T-helper 1 cell treated with Interleukin-12 subunit alpha and Interleukin-12 subunit beta and Interleukin-4 antibody, amounts not matched to agents 30 ng/mL and 1 ng/mL, for 36 hours (primary cell): ENCODE data around the gene FRAS1. TPM values are rescaled to one million over a fixed set of nuclear protein-coding genes. Genes with fewer than 3 reads are reported as not detected.

Experiments
- intact Hi-C: fragments of 100-400 bp; cut with micrococcal nuclease; formaldehyde crosslinking; loops from one replicate; pipeline ENCODE4 v1.15.1; 2024
- total RNA-seq: library from RNA; stranded (reverse); gene quantifications from 2 replicates; pipeline ENCODE4 v1.2.3, GENCODE V29; 2022

FRAS1 gene
- total RNA-seq, 1 donor from 2014 or later: not detected

DNA sequence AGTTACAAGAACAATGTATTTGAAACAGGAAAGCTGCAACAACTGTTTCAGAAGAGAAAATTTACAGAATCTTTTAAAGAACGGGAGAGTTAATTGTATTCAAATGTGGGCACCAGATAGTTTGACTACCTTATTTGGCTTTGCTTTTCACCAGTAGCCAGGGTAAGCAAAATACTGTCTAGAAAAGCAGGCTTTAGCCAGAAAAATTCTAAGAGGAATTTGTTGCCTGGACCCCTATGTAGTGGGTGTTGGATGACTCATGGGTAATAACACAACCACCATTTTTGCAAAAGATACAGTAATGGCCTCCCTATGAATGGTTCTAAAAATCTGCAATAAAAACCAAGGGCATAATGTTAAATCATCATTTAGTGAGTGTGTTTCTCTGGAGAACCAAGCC is 261.0 kb downstream of the FRAS1 start:
- intact Hi-C loops: no loop called here

DNA sequence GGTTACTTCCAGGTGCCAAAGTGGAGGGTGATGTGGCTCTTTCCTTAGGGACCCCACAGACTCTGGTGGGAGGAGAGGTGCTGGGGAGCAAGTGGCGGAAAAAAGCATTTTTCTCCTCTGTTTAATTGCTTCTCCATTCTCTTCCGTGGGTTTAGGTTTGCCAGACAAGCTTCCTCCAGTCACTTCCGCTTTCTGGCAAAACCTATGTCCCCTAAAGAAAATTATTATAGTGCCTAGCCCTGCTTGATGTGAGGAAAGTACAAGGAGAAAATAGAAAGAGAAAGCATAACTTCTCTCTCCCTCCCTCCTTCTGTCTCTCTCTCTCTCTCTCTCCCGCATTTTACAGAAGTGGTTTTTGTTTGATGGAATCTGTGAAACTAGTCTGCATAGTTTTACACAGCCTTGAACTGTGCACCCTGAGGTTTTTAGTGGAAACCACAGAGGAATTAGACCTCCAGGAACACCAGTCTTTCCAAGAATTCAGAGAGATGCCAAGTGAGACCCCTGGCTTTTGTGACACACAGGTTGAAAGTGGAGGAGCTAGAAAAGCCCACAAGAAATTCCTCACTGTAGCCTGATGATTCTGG is 263.3 kb downstream of the FRAS1 start:
- intact Hi-C loops: loop anchor here (10.0 kb wide), 1 partner anchor 544 kb away; no protein-coding TSS in a partner anchor

DNA sequence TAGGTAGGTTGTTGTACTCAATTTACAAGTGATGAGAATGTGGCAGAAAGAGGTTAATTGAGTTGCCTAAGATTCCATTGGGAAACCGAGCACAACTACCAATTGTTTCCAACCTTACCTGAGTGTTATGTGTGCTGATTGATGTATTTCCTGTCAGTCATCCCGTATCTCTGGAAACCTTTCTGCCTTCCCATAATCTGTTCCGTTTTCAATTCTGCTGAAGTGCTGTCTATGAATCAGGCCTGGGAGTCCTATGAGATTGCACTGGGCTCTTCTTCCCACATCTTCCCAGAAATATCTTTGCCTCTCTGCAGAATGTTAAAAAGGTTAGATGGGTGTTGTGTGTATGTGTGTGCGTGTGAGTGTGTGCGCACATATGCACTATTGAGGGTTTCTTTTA is 264.9 kb downstream of the FRAS1 start:
- intact Hi-C loops: loop anchor here (10.0 kb wide), 1 partner anchor 543 kb away; no protein-coding TSS in a partner anchor

DNA sequence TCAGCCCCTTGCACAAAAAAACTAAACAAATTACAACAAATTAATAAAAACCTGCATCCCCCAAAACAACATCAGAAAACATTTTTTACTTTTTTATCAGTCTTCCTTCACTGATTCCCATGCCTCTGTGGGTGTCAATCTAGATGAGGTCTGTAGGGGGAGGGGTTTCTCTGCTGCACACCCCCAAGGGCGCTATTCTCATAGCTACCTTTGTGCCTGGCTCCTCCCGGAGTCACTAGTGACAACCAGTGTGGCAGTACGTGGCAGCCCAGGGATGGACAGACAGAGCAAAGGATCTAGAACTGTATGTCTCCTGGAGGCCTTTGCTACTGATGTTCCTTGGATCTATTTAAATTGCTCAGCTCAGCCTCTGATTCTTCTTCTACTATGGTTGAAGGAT is 266.3 kb downstream of the FRAS1 start:
- intact Hi-C loops: loop anchor here (10.0 kb wide), 1 partner anchor 541 kb away; no protein-coding TSS in a partner anchor

DNA sequence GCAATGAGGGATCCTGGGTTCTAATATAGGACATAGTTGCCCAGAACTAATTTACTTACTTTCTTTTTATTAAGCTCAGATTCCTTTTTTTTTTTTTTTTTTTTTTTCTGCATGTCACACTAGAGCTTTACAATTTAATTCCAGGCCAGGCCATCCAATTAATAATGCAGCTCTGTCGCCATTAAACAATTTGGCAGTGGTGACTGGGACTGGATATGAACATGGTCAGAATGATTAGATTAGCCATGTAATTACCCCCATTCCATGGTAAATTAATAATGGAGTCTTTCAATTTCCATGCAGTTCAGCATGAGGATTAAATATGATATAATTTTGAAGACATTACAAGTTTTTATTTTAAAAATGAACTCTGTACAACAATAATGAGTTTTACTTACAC is 267.5 kb downstream of the FRAS1 start:
- intact Hi-C loops: loop anchor here (10.0 kb wide), 1 partner anchor 540 kb away; no protein-coding TSS in a partner anchor

DNA sequence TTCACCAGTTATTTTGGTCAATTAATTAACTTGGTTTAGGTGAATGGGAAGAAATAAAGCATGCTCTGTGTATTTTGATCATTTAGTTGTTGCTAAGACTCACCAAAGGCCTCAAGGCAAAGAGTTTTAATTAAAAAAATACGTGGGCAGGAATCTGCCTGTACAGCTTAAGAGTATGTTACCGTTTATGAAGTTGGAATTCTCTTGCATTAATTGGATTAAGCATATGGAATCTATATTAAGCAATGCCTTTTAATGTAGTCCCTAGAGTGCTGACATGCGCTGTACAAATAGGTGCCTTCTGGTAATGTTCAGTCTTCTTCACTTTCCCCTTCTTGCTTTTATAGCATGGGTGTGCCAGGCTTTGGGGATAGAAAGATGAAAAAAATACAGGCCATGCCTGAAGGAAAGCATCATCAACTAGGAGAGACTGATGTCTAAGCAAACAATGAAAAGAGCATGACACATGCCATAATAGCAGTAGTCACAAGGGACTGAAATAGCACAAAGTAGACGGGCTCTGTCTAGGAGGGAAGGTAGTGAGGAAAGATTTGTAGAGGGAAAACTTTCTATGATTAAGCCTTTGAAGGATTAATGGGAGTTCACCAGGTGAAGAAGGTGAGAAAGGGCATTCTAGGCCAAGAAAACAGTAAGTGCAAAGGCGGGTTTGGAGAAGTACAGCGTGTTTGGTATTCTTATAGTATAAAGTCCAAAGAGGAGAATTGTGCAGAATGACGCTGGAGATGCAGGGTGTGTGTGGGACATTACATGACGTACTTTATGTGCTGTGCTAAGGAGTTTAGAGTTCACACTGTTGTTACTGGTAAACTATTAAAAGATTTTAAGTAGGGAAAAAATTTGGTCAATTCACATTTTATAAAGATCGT is 268.4 kb downstream of the FRAS1 start:
- intact Hi-C loops: loop anchor here (10.0 kb wide), 1 partner anchor 539 kb away; no protein-coding TSS in a partner anchor

DNA sequence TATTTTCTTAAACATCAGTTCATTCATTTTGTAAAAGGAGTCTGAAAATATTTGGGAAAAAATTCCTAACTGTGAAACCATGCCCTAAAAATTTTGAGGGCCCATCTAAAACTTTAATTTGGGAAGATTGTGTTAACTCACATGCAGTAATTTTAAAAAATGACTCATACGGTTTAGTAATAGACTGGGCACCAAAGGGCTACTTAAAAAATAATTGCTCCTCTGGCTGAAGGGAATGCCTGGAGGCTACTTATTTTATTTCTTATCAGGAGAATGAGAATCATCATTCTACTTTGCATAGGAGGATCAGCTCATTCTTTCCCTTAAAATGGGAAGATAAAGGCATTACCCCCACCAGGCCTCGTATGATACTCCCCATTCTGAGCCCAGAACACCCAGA is 271.5 kb downstream of the FRAS1 start:
- intact Hi-C loops: loop anchor here (10.0 kb wide), 1 partner anchor 536 kb away; no protein-coding TSS in a partner anchor

DNA sequence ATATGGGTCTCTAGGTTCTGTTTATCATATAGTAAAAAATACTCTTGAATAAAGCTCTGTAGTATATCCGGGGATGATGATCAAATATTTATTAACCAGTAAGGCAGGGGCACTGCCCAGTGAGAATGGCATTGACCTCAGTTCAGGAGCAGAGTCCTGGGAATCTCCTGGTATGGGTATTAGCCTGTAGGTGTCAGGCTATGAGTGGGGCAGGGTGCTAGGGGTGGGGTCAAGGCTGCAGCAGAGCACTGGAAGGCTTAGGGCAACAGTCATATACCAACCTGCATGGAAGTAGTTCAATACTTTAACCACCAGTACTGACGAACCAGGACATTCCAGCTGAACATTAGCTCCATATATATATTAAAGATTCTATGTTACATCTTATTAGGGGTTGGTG is 274.1 kb downstream of the FRAS1 start:
- intact Hi-C loops: no loop called here

DNA sequence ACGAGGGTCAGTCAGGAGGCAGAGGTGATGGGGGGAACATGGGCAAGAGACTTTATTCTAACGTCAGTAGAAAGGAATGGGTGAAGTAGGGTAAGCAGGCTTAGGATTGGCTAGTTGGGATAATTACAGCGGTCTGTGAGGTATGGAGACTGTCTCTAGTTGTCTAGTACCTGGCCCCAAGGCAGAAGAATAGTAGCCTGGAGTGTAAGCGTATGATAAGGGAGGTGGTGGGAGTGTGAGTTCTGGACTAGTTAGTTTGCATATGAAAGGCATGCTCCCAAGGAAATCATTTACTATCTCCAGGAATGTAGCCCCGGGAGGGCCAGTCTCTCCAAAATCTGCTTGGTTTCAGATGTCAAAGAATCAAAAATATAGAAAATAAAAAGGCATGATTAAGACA is 274.8 kb downstream of the FRAS1 start:
- intact Hi-C loops: no loop called here

DNA sequence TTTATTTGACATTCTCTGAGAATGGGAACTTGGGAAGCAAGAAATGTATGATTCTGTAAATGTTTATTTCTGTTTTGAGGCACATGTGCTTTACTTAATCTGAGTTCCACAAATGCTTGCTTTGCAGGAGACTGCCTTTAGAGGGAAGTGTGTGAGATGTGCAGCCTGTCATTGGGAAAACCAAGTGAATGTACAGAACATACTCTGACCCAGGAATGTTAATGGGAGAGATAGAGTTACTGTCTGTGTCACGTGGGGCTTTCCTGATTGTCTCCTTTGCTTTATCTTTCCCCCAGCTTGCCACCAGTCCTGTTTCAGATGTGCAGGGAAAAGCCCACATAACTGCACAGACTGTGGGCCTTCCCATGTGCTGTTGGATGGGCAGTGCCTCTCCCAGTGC is 275.9 kb downstream of the FRAS1 start:
- intact Hi-C loops: no loop called here

DNA sequence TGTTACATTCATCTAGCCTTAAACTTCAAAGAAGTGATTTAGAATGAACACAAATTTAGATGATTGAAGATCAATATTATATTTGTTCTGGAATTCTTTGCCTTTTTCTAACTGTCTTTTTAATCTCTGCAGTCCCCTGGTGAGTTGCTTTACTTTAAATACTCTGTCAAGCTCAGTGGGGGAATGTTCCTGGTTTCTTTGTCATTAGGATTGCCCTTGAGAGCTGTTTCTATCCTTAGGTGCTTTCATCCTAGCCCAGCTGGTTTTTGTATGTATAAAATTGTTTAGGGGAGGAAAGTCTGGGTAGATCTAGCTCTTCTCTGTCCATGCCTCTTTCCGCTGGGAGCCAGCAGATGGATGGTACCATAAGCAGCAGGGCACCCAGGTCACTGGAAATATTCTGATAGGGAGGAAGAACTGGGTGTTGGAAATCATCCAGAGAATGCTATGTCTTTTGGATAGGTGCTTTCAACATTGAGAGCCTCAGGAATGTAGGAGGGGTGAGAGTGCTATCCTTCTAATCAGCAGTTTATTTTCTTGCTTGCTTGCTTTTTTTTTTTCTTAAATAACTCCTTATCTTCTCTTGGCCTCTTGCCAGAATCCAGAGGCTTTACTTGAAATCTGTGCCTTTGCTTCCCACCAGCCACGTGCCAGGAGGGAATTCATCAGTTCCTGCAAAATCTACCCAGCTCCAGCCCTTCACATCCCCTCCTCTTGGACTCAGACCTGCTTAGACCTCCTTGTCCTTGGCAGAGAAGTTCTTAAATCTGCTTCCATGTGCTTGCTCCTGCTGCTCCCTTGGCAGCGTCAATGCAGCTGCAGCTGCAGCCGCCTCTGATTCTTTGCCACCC is 279.2 kb downstream of the FRAS1 start:
- intact Hi-C loops: no loop called here

DNA sequence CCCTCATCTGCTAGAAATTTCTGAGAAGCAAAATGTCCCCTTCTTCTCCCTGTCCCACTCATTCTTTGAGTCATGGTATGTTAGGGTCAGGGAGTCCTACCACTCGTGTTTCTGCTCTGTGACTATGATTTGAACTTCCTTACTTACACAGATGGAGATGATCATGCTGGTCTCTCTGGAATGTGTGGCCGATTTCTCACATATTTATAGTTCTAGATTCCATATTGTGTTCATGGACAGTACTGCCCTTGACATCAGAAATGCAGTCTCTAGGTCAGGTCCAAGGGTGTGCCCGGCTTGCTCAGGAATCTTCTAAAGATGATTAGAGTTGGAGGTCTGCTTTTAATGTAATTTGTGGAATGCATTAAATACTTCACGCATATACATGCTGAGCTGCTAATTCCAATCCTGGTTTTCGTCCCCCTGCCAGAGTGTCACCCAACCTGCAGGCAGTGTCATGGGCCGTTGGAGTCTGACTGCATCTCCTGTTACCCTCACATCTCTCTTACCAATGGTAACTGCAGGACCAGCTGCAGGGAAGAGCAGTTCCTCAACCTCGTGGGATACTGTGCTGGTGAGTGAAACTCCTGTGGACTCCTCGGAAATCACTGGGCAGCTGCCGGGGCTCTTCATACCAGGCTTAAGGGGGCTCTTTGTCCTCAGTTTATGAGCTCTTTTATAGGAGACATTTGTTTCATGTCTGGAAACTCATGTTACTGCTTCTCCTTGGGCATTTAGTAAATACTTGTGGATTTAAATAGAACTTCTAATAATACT is 280.3 kb downstream of the FRAS1 start:
- intact Hi-C loops: no loop called here

DNA sequence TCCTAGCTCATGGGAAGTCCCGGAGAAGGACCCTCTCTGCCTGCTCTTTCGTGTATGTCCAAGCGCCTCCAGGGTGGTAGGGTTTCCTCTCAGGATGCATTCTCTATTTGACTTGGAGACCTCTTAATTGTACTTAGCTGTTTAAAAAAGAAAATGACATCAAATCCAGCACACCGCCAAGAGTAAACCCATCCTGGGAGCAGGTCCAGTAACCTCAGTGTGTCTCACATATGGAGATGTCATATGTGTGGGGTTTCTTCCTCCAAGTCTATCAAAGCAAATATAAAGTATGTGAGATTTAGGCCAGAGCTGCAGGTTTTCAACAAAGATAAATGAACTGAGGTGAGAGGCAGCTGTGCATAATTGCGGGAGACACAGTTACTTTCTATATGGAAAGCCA is 285.0 kb downstream of the FRAS1 start:
- intact Hi-C loops: no loop called here

DNA sequence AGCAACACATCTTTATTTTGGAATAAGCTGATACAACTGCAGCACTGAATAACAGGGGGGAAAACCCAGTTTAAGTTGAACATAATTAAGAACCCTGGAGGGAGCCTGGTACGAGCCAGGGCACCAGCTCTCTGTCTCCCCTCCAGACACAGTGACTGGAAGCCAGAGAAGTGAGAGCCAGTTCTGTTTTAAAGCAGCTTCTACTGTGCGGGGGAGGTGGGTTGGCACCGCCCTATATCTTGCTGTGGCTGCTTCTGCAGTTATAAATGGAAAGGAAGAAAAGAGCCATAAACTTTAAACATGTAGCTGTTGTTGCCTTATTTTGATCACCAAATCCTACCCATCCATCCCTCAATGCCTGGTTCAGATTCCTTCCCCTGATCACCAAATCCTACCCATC is 286.6 kb downstream of the FRAS1 start:
- intact Hi-C loops: no loop called here

DNA sequence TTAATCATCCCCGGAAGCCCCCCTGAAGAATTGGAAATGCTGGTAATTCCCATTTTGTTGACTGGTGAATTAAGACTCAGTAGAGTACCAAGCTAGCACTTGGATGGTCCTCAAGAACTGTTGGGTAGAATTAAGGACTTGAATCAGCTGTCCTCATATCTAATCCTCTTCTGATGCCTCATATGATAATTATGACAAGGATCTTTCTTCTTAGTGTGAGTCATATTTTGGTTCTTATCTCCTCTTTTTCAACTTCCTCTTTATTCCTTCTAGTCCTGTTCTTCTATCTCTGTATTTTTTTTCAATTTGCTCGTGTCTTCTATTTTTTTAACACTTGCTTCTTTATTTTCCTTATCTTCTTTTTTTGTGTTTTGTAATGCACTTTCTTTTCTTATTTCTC is 288.1 kb downstream of the FRAS1 start:
- intact Hi-C loops: no loop called here

DNA sequence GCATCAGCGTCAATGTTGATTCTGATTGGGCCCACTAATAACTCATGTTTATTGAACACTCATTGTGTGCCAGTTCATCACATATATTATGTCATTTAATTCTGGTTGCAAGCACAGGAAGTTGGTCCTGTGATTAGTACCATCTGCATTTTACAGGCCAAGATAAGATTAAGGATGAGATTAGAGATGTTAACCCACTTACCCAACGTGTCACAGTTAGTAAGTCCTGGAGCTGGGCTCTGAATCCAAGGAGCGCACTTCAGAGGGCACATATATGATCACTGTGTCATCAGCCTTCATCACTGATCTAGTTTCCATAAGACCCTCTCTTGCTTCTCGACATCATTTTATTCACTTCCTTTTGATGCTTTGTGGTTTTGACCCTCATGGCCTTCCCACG is 289.1 kb downstream of the FRAS1 start:
- intact Hi-C loops: no loop called here

DNA sequence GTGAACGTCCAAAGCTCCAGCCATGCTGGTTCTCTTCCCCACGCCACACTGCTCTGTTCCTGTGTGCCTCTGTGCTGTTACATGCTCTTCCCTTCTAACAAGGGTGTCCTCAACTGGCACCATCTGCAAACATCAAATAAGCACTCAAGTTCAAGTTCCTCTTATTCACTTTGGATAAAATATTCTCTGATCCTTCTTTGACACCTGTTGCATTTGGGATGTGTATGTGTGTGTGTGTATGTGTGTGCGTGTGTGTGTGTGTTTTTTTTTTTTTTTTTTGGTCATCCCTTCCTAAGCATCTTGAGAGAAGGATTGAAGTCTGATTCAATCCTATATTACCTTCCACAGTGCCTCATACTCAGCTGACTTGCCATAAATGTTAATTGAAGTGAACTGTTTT is 290.4 kb downstream of the FRAS1 start:
- intact Hi-C loops: no loop called here

DNA sequence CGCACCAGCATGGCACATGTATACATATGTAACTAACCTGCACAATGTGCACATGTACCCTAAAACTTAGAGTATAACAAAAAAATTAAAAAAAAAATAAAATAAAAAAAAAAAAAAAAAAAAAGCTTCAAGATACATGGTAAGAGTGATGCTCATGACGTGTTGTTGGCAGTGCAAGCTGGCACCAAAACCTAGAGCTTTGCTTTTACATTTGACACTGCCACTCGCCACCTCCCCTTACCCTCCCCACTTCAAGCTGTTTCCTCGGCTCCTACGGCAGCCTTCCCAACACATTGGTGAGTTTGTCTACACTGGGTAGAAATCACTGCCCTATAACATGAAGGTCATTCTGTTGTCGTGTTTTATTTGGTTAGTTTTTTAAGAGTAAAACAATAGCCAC is 296.8 kb downstream of the FRAS1 start:
- intact Hi-C loops: no loop called here

DNA sequence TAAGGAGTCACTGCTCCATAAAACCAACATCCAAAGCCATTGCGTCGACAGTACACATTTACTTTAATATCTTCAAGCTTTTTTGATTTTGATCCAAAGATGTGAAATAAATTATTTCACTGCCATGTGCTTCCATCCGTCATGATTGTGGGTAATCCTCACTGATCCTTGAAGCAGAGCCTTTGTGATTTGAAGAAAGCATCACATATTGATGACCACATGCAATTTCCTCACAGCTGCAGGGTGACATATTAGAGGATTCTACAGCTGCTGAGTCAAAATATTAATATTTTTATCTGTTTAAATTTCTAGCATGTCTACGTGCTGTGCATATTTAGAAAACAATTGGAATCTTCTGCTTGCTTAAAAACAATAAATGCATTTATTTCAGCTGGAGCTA is 297.7 kb downstream of the FRAS1 start:
- intact Hi-C loops: no loop called here

DNA sequence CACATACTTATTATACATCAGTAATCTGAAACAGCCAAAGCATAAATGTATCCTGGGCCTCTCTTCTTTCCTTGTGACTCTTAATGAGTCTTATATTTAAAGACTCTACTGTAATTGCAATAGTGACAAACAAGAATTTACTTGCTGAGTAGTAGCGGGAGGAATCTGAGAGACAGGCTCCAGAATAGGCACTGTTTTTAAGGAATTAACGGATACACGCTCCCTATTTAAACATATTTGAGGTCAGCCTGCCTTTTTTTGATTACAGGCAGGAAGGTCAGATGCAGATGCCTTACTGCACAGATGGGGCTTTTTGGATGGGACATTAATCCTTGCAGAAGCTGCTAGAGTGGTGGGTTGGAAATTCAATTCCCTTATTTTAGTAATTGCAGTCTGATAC is 298.2 kb downstream of the FRAS1 start:
- intact Hi-C loops: no loop called here

DNA sequence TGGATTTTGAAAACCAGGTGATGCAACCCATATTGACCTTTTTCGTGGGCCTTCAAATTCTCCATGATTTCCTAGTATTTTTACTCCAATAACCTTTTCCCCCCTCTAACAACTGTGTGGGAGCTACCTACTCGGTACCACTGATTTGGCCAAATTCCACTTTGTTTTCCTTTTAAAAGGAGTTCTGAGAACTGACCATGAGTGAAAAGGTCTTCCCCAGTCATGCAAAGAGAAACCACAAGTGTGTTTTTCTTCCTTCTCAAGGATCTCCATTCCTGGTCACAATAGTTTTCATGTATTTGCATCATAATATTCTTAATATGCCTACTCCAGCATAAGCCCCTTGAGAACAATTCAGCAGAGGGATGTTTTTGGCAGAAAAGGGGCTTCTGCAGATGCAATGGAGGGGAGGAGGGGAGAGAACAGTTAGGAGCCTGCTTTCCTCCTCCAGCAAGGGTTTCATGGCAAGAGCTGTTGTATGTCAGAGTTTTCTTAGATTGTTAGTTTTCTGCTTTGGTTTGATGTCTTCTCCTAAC is 299.2 kb downstream of the FRAS1 start:
- intact Hi-C loops: no loop called here
